Mammary microvascular endothelial cell (primary cell): ENCODE data around the gene PSMA3. TPM values are rescaled to one million over a fixed set of nuclear protein-coding genes. Genes with fewer than 3 reads are reported as not detected.

ENCODE experiments used
- total RNA-seq: library from RNA; depleted of rRNA; stranded (reverse); fragments of >200 nt; gene quantifications from 2 replicates; pipeline ENCODE4 v1.2.3, GENCODE V29; 2015

The PSMA3 gene
- total RNA-seq, result 202 and 261 TPM in 2 replicates

DNA sequence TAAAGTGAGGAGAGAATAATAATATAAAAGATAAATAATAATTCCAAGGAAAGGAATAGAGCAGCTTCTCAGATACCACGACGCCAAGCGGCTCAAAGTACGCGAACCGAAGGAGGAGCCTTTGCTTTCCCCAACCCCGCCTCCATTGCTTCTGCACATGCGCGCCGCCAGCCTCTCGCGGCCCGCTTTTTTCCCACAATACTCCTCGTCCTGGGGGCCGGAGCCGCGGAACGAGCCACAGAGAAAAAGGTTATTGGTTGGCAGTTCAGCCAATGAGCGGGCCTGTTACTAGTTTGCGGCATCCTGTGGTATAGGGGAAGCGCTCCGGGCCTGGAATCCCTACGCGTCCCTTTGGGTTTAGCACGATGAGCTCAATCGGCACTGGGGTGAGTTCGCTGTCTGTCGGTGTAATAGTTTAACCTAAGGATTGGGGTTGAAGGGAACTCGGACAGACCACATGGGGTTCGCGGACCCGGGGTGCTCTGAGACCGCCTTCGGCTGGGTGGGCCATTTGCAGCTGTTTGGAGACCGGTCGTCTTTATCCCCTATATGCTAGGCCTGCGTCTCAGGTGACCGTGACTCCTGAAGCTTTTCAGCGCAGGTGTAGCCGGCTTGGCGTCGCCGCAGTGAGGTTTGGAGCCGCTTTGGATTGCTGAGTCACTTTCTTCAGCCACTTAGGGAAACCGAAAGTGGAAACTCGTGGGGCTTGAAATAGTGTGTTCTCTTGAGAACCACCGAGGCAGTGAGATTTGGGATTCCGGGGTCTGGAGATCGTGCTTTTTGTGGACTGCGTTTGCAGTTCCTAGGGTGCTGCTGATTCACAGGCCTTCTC is at the start of gene PSMA3:
TSS of gene PSMA3 (plus strand) at position 288 of the 832 bp plus-strand sequence. CDS start at position 366, 78 bp downstream.

GRCh38 chr14:58199726-58200479 is 44.7 kb upstream of the PSMA3 start, which contains the start of gene ACTR10:
ACTR10 (plus strand) TSS chr14:58200149; CDS start chr14:58200218, 69 bp downstream.

DNA sequence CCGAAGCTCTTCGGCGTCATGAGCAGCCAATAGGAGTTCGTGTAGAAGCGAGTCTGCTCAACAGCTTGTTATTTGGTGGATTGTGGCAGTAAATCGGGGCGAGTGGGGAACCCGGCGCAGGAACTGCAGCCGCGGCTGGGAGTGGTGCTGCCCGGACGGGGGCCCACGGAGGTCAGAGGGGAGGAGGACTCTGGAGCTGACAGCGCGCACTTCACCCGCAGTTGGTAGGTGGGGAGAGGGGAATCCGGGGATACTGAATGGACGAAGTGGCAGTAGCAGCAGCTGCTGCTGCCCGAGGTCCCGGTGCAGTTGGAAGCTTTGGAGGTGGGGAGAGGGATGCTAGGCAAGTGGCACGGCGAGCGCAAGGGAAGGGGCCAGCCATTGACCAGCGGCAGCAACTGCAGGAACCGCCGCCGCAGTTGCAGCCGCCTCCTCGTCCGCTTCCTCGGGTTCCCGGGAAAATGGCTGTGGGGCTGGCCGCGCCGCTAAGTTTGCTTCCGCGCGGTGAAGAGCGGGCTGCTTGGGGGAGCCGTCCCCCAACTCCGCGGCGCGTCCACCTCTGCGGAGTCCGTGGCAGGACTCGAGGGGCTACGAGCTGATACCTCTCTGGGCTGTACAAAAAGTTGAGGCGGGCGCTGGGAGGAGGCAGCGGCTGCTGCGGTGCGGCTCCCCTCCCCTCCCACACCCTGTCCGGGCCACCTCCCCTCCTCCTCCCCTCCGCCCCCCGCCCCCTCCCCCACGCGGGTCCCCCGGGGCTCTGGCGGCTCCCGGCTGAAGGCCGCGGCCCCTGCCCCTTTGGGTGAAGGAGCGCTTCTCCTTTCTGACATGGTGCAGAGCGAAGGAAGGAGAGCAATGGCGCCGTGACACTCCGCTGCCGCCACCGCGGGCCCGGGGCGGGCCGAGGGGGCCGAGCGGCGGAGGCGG is 54.1 kb downstream of the PSMA3 start, which contains the start of gene ARID4A:
TSS of gene ARID4A (plus strand) at position 79 of the 924 bp plus-strand sequence. CDS start 1,300 bp downstream, outside the sequence.

Other genes with a start within 250 kb of the PSMA3 start
- gene ARMH4, start 92.6 kb upstream of the PSMA3 start, total RNA-seq, result 0.59 and 1.8 TPM in 2 replicates
- gene ACTR10, start 44.7 kb upstream of the PSMA3 start, total RNA-seq, result 77.7 and 77.8 TPM in 2 replicates
- gene ARID4A, start 53.7 kb downstream of the PSMA3 start, total RNA-seq, result 6.5 and 9.0 TPM in 2 replicates
- gene TOMM20L, start 151.1 kb downstream of the PSMA3 start, total RNA-seq, result not detected in 2 replicates
- gene TIMM9, start 182.7 kb downstream of the PSMA3 start, total RNA-seq, result 97.1 and 112 TPM in 2 replicates
- gene KIAA0586, start 182.9 kb downstream of the PSMA3 start, total RNA-seq, result 28.6 and 36.5 TPM in 2 replicates